Karpas-422 (cell line): ENCODE results near the gene RFESD. TPM values are rescaled to one million over a fixed set of nuclear protein-coding genes. Genes with fewer than 3 reads are reported as not detected.

Experiments used
- DNase-seq: peaks from one replicate; pipeline ENCODE4 v3.0.0-alpha.2; 2015
- H2AFZ ChIP-seq: fragments of 200-600 bp; sonication (generic); 2 replicates; pipeline ENCODE4 v1.6.1; 2014; ENCODE audit warnings: antibody characterized with exemption, low read length, mixed read lengths
- H3K27ac ChIP-seq: fragments of 200-600 bp; sonication (generic); 2 replicates; pipeline ENCODE4 v1.5.1; 2014; ENCODE audit warnings: mild to moderate bottlenecking, low read length, moderate library complexity
- H3K27me3 ChIP-seq: fragments of 200-600 bp; sonication (generic); 2 replicates; pipeline ENCODE4 v1.6.1; 2014; ENCODE audit warnings: low read length, mixed read lengths
- H3K36me3 ChIP-seq: fragments of 200-600 bp; sonication (generic); 2 replicates; pipeline ENCODE4 v1.6.1; 2014; ENCODE audit warnings: low read length, mixed read lengths; ENCODE audit not compliant: insufficient read depth
- H3K4me1 ChIP-seq: fragments of 200-600 bp; sonication (generic); 2 replicates; pipeline ENCODE4 v1.6.1; 2014; ENCODE audit warnings: mild to moderate bottlenecking, low read length, mixed read lengths
- H3K4me2 ChIP-seq: fragments of 200-600 bp; sonication (generic); 2 replicates; pipeline ENCODE4 v1.6.1; 2014; ENCODE audit warnings: low read length, low read depth, mild to moderate bottlenecking; ENCODE audit not compliant: poor library complexity, severe bottlenecking
- H3K4me3 ChIP-seq: fragments of 200-600 bp; sonication (generic); 2 replicates; pipeline ENCODE4 v1.5.1; 2014; ENCODE audit warnings: mild to moderate bottlenecking, antibody characterized with exemption, low read length, mixed read lengths
- H3K79me2 ChIP-seq: fragments of 200-600 bp; sonication (generic); 2 replicates; pipeline ENCODE4 v1.6.1; 2014; ENCODE audit warnings: mild to moderate bottlenecking, low read length, mixed read lengths
- H3K9ac ChIP-seq: fragments of 200-600 bp; sonication (generic); 2 replicates; pipeline ENCODE4 v1.6.0; 2014; ENCODE audit warnings: low read length
- H3K9me2 ChIP-seq: fragments of 200-600 bp; sonication (generic), shearing (Covaris generic); replicated peaks from 2 replicates; pipeline ENCODE4 v1.6.0; 2014; ENCODE audit warnings: mild to moderate bottlenecking, low read length, moderate library complexity; ENCODE audit not compliant: insufficient read depth
- H3K9me3 ChIP-seq: fragments of 300-700, 200-600 bp; sonication (generic); 2 replicates; pipeline ENCODE4 v1.6.1; 2014; ENCODE audit warnings: low read length, mixed read lengths
- H4K20me1 ChIP-seq: fragments of 200-600 bp; sonication (generic); 2 replicates; pipeline ENCODE4 v1.6.1; 2014; ENCODE audit warnings: mild to moderate bottlenecking, antibody characterized with exemption, low read length, low read depth; ENCODE audit not compliant: insufficient read depth
- total RNA-seq: library from RNA; depleted of rRNA; stranded (reverse); fragments of >200 nt; shearing (Covaris generic); gene quantifications from 2 replicates; pipeline ENCODE4 v1.2.3, GENCODE V29; 2014; ENCODE audit warnings: low replicate concordance

RFESD gene
- total RNA-seq, 1 experiment from 2014 or later, result 6.8 TPM

- no peaks in the 10 kb centered on the region for H3K27me3 ChIP-seq
- no peak overlapping the region for H3K4me3 ChIP-seq
- H3K9me2 ChIP-seq, result no peaks in the 10 kb centered on the region
- no peaks in the 10 kb centered on the region for H3K9me3 ChIP-seq
- H3K27ac ChIP-seq, result no peak overlapping the region
- no peak overlapping the region for H2AFZ ChIP-seq
- DNase-seq, result no peak
- H3K9ac ChIP-seq, result no peak overlapping the region
- no peaks in the 10 kb centered on the region for H4K20me1 ChIP-seq
- H3K4me1 ChIP-seq, result no peaks in the 10 kb centered on the region
- no peaks in the 10 kb centered on the region for H3K36me3 ChIP-seq
- no peaks in the 10 kb centered on the region for H3K79me2 ChIP-seq
- H3K4me2 ChIP-seq, result no peak overlapping the region
Observed at GRCh38 chr5:95669985-95670384, 23.4 kb downstream of the RFESD start.

DNA sequence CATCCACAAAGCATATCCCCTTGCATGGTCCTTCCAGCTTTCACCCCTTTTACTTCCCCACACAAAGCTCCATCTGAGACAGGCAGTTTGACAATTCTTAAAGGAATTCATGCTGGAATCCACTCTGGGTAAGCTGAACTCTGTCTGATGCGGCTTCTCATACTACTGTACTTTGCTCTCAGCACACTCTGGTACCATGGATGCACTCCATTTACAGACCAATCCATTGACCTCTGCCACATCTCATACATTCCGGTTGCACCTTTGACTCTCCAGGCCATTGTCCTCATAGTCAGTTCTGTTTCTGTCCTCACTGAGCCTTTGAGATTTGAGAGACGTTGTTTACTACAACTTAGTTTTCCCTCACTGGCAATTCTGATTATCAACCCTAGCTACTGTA is 24.0 kb downstream of the RFESD start:
- Histone ChIP-seq H3K4me3 (no peak overlapping the region), H2AFZ (no peak overlapping the region), H3K79me2 (no peaks in the 10 kb centered on the region), H4K20me1 (no peaks in the 10 kb centered on the region), H3K27ac (no peak overlapping the region), H3K9me3 (no peaks in the 10 kb centered on the region), H3K9ac (no peak overlapping the region), H3K27me3 (no peaks in the 10 kb centered on the region), H3K4me1 (no peaks in the 10 kb centered on the region), H3K9me2 (no peaks in the 10 kb centered on the region), H3K36me3 (no peaks in the 10 kb centered on the region), H3K4me2 (no peak overlapping the region)
- no peak for DNase-seq

GRCh38 chr5:95671826-95672225 is 25.2 kb downstream of the RFESD start:
- no peaks in the 10 kb centered on the region for H3K9me3 ChIP-seq
- DNase-seq, result no peak
- no peaks in the 10 kb centered on the region for H3K36me3 ChIP-seq
- H3K9me2 ChIP-seq, result no peaks in the 10 kb centered on the region
- H3K4me3 ChIP-seq, result no peak overlapping the region
- no peak overlapping the region for H2AFZ ChIP-seq
- H3K27me3 ChIP-seq, result no peaks in the 10 kb centered on the region
- H3K4me1 ChIP-seq, result no peaks in the 10 kb centered on the region
- no peak overlapping the region for H3K4me2 ChIP-seq
- H3K9ac ChIP-seq, result no peak overlapping the region
- H3K27ac ChIP-seq, result no peak overlapping the region
- H4K20me1 ChIP-seq, result no peaks in the 10 kb centered on the region
- H3K79me2 ChIP-seq, result no peaks in the 10 kb centered on the region

DNA sequence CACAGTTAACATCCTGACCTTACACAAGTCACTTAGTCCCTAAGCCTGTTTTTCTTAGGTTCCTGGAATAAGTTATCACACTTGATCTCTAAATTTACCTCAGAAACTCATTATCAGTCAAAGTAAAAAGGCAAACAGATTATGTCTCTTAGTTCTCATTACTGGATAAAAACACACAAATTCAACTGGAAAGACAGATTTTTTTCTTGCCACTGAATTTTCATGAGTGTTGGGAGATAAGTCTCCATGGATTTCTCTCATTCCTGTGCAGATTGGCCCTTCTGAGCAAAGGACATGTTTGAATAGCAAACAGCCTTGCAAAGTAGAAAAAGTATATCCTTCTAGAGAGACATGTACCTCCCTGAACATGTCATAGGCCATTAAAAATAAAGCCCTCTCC is 26.1 kb downstream of the RFESD start:
- Histone ChIP-seq H3K27me3 (no peaks in the 10 kb centered on the region), H3K4me1 (no peaks in the 10 kb centered on the region), H2AFZ (no peak overlapping the region), H4K20me1 (no peaks in the 10 kb centered on the region), H3K36me3 (no peaks in the 10 kb centered on the region), H3K4me2 (no peak overlapping the region), H3K9ac (no peak overlapping the region), H3K9me2 (no peaks in the 10 kb centered on the region), H3K79me2 (no peaks in the 10 kb centered on the region), H3K4me3 (no peak overlapping the region), H3K27ac (no peak overlapping the region), H3K9me3 (no peaks in the 10 kb centered on the region)
- DNase-seq, result no peak

DNA sequence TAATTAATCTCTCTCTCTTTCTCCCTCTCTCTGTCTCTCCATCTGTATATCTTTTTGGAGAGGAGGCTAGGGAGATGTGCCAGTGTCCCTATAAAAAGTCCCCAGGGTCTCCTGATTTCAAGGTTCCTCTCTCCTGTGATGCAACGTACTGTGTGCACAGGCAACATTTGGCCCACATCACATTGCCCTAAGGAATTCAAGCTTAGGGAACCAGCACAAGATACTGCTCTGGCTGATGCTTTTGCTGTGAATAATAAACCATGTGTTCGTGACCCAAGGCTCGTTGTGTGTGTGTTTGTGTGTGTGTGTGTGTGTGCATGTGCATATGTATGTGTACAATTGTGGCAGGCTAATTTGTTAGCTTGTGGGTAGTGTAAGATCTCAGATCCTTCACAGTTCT is 26.5 kb downstream of the RFESD start:
- no peaks in the 10 kb centered on the region for H3K79me2 ChIP-seq

DNA sequence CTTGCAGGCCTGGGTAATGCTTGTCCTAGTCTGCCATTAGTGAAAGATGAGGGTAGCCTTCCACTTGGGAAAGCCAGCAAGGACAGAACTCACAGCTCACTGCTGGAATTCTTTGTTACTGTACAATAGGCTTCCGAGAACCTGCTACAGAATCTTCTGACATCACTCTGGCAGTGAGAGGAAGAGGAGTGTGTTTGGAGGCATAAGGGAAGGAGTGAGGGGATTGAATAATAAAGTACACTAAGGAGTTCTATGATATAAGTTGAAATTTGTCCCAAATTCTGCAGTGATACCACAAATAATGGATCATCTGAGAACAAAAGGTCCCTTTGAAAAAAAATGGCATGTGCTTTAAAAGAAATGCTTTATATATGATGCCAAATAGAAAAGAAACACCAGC is 36.3 kb downstream of the RFESD start, which contains the start of gene SPATA9:
TSS of gene SPATA9 (minus strand) at position 101 of the 400 bp plus-strand sequence. CDS start 137 bp downstream, outside the sequence.
- Histone ChIP-seq H3K9me2 (no peaks in the 10 kb centered on the region), H3K27ac (no peak within 1 kb of the TSS), H3K79me2 (no peaks in the 10 kb centered on the region), H3K4me3 (no peak within 1 kb of the TSS), H4K20me1 (no peaks in the 10 kb centered on the region), H3K27me3 (no peaks in the 10 kb centered on the region), H3K9me3 (no peaks in the 10 kb centered on the region), H3K9ac (no peak within 1 kb of the TSS), H2AFZ (no peak within 1 kb of the TSS), H3K36me3 (no peaks in the 10 kb centered on the region), H3K4me2 (no peak within 1 kb of the TSS), H3K4me1 (no peaks in the 10 kb centered on the region)
- no peak for DNase-seq

More for the DNA sequence above, 26.5 kb downstream of the RFESD start:
- no peak overlapping the region for H3K4me3 ChIP-seq
- no peaks in the 10 kb centered on the region for H4K20me1 ChIP-seq
- no peaks in the 10 kb centered on the region for H3K36me3 ChIP-seq
- no peak for DNase-seq
- H3K9ac ChIP-seq, result no peak overlapping the region
- H3K4me2 ChIP-seq, result no peak overlapping the region
- H3K27ac ChIP-seq, result no peak overlapping the region
- H3K9me3 ChIP-seq, result no peaks in the 10 kb centered on the region
- no peak overlapping the region for H2AFZ ChIP-seq
- no peaks in the 10 kb centered on the region for H3K27me3 ChIP-seq
- no peaks in the 10 kb centered on the region for H3K4me1 ChIP-seq
- no peaks in the 10 kb centered on the region for H3K9me2 ChIP-seq

- no peak overlapping the region for H3K4me3 ChIP-seq
- no peak overlapping the region for H3K27ac ChIP-seq
- no peaks in the 10 kb centered on the region for H3K79me2 ChIP-seq
- H3K27me3 ChIP-seq, result no peaks in the 10 kb centered on the region
- no peak overlapping the region for H3K9ac ChIP-seq
- no peaks in the 10 kb centered on the region for H3K36me3 ChIP-seq
- H3K9me3 ChIP-seq, result no peaks in the 10 kb centered on the region
- DNase-seq, result no peak
- no peaks in the 10 kb centered on the region for H3K9me2 ChIP-seq
- no peaks in the 10 kb centered on the region for H3K4me1 ChIP-seq
- H2AFZ ChIP-seq, result no peak overlapping the region
- H4K20me1 ChIP-seq, result no peaks in the 10 kb centered on the region
- H3K4me2 ChIP-seq, result no peak overlapping the region
Observed at GRCh38 chr5:95684361-95684760, 37.8 kb downstream of the RFESD start.

- Histone ChIP-seq H2AFZ (no peak overlapping the region), H3K27me3 (no peaks in the 10 kb centered on the region), H3K9me2 (no peaks in the 10 kb centered on the region), H3K9me3 (no peaks in the 10 kb centered on the region), H4K20me1 (no peaks in the 10 kb centered on the region), H3K27ac (no peak overlapping the region), H3K9ac (no peak overlapping the region), H3K4me3 (no peak overlapping the region), H3K79me2 (no peaks in the 10 kb centered on the region), H3K4me2 (no peak overlapping the region), H3K36me3 (no peaks in the 10 kb centered on the region), H3K4me1 (no peaks in the 10 kb centered on the region)
- no peak for DNase-seq
Observed at GRCh38 chr5:95686651-95687050, 40.1 kb downstream of the RFESD start.

DNA sequence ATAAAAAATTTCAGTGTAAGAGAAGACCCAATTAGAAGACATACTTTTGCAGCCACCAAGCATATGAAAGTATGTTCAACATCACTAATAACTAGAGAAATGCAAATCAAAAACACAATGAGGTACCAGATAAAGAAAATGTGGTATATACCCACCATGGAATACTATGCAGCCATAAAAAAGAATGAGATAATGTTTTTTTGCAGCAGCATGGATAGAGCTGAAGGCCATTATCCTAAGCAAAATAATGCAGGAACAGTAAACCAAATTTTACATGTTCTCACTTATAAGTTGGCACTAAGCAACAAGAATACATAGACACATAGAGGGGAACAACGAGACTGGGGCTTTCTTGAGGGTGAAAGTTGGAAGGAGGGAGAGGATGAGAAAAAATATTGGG is 43.1 kb downstream of the RFESD start:
- Histone ChIP-seq H3K27me3 (no peaks in the 10 kb centered on the region), H2AFZ (no peak overlapping the region), H3K79me2 (no peaks in the 10 kb centered on the region), H3K4me2 (no peak overlapping the region), H3K9me3 (no peaks in the 10 kb centered on the region), H3K4me3 (no peak overlapping the region), H3K36me3 (no peaks in the 10 kb centered on the region), H3K4me1 (no peaks in the 10 kb centered on the region), H3K9me2 (no peaks in the 10 kb centered on the region), H3K9ac (no peak overlapping the region), H4K20me1 (no peaks in the 10 kb centered on the region), H3K27ac (no peak overlapping the region)
- DNase-seq, result no peak
